UCSD-AML1 (cell line): ENCODE results near the gene CGB7.

Experiments used
- DNase-seq: peaks from one replicate; lab custom pipeline; 2025; ENCODE audit not compliant: unreplicated experiment; lab: John Stamatoyannopoulos, UW

Gene CGB7

GRCh38 chr19:49057636-49058234 lies at the start of gene CGB7:
Gene CGB7 (minus strand): TSS chr19:49057749. CDS start chr19:49055375, 2,374 bp downstream.
- DNase-seq = no peak

- DNase-seq = peak; percentile 45
Observed at GRCh38 chr19:49106648-49107135, 49.1 kb upstream of the CGB7 start.

GRCh38 chr19:49104229-49104864 lies 46.8 kb upstream of the CGB7 start:
- DNase-seq = no peak

- DNase-seq = no peak
Observed at GRCh38 chr19:49103331-49104085, 46.0 kb upstream of the CGB7 start.

- DNase-seq = no peak
Observed at GRCh38 chr19:49102303-49102702, 44.8 kb upstream of the CGB7 start.

GRCh38 chr19:49101160-49101559 lies 43.6 kb upstream of the CGB7 start:
- DNase-seq = no peak

- DNase-seq = no peak
Observed at GRCh38 chr19:49098795-49099194, 41.2 kb upstream of the CGB7 start.

- DNase-seq = peak; percentile 71
Observed at GRCh38 chr19:49097453-49098288, 40.1 kb upstream of the CGB7 start.

- DNase-seq = no peak
Observed at GRCh38 chr19:49094505-49095482, 37.2 kb upstream of the CGB7 start.

GRCh38 chr19:49092686-49093085 lies 35.1 kb upstream of the CGB7 start:
- no peak for DNase-seq

GRCh38 chr19:49091391-49092038 lies 34.0 kb upstream of the CGB7 start:
- DNase-seq = no peak

GRCh38 chr19:49086296-49086695 lies 28.7 kb upstream of the CGB7 start:
- no peak for DNase-seq

- DNase-seq = no peak
Observed at GRCh38 chr19:49085868-49086232, 28.3 kb upstream of the CGB7 start.

GRCh38 chr19:49085020-49085867 lies 27.7 kb upstream of the CGB7 start, which contains the start of gene SNRNP70:
Gene SNRNP70 (plus strand): TSS chr19:49085451. CDS start chr19:49086415, 964 bp downstream.
- peak; percentile 100 for DNase-seq

- DNase-seq = no peak
Observed at GRCh38 chr19:49084206-49085019, 26.9 kb upstream of the CGB7 start.

GRCh38 chr19:49081273-49081672 lies 23.7 kb upstream of the CGB7 start:
- DNase-seq = no peak

GRCh38 chr19:49080392-49080791 lies 22.8 kb upstream of the CGB7 start:
- DNase-seq = no peak

- DNase-seq = peak; percentile 43
Observed at GRCh38 chr19:49074869-49075268, 17.3 kb upstream of the CGB7 start.
